Measurements from ENCODE around the gene EME2. TPM values are rescaled to one million over a fixed set of nuclear protein-coding genes. Genes with fewer than 3 reads are reported as not detected.

Gene EME2
- total RNA-seq, 1 experiment from 2014 or later: 36.3 TPM

DNA sequence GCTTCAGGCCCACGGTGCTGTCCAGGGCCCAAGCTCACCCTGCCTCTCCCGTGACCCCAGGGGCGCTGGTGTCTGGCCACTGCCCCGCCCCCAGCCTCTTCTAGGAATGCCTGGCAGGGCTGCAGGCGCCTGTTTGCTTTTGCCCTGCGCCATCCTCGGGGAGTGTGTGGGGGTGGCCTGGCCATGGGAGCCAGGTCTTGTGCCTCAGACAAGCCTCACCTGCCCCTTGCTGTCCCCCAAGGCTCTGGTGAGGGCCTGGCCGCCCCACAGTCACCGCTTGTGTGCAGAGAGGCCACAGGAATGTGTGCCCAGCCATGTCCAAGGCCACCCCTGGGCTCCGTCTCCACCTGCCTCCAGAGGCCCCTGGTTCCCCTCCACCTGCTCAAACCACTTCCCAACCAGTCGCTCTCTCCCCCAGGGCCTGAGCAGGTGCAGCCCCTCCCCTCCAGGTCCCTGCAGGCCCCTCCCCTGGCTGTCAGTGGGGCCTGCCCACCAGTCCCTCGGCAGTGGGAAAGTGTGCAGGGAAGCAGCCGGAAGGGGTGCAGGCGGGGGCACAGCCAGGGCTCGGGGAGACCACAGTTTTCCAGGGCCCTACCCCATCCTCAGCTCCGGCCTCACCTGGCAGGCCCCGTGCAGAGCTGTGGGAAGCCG is 21.7 kb downstream of the EME2 start:
- TF ChIP-seq EGR1 (IDR thresholded peaks at IDR 0.05; ENCODE audit: low read depth) (no peak), EZH2phosphoT487 (IDR thresholded peaks at IDR 0.05; ENCODE audit: borderline replicate concordance) (no peak), CEBPB (IDR thresholded peaks at IDR 0.05; ENCODE audit: low read depth) (no peak), CBX3 (IDR thresholded peaks at IDR 0.05; ENCODE audit: low read depth) (no peak)
- TF ChIP-seq, protein P1, sequence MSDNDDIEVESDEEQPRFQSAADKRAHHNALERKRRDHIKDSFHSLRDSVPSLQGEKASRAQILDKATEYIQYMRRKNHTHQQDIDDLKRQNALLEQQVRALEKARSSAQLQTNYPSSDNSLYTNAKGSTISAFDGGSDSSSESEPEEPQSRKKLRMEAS (IDR thresholded peaks at IDR 0.05): no peak
- TF ChIP-seq, protein P2, sequence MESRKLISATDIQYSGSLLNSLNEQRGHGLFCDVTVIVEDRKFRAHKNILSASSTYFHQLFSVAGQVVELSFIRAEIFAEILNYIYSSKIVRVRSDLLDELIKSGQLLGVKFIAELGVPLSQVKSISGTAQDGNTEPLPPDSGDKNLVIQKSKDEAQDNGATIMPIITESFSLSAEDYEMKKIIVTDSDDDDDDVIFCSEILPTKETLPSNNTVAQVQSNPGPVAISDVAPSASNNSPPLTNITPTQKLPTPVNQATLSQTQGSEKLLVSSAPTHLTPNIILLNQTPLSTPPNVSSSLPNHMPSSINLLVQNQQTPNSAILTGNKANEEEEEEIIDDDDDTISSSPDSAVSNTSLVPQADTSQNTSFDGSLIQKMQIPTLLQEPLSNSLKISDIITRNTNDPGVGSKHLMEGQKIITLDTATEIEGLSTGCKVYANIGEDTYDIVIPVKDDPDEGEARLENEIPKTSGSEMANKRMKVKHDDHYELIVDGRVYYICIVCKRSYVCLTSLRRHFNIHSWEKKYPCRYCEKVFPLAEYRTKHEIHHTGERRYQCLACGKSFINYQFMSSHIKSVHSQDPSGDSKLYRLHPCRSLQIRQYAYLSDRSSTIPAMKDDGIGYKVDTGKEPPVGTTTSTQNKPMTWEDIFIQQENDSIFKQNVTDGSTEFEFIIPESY (IDR thresholded peaks at IDR 0.05; ENCODE audit: extremely low read depth, insufficient replicate concordance, low read length): no peak
- TF ChIP-seq, protein P3, sequence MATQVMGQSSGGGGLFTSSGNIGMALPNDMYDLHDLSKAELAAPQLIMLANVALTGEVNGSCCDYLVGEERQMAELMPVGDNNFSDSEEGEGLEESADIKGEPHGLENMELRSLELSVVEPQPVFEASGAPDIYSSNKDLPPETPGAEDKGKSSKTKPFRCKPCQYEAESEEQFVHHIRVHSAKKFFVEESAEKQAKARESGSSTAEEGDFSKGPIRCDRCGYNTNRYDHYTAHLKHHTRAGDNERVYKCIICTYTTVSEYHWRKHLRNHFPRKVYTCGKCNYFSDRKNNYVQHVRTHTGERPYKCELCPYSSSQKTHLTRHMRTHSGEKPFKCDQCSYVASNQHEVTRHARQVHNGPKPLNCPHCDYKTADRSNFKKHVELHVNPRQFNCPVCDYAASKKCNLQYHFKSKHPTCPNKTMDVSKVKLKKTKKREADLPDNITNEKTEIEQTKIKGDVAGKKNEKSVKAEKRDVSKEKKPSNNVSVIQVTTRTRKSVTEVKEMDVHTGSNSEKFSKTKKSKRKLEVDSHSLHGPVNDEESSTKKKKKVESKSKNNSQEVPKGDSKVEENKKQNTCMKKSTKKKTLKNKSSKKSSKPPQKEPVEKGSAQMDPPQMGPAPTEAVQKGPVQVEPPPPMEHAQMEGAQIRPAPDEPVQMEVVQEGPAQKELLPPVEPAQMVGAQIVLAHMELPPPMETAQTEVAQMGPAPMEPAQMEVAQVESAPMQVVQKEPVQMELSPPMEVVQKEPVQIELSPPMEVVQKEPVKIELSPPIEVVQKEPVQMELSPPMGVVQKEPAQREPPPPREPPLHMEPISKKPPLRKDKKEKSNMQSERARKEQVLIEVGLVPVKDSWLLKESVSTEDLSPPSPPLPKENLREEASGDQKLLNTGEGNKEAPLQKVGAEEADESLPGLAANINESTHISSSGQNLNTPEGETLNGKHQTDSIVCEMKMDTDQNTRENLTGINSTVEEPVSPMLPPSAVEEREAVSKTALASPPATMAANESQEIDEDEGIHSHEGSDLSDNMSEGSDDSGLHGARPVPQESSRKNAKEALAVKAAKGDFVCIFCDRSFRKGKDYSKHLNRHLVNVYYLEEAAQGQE (IDR thresholded peaks at IDR 0.05; ENCODE audit: low read depth): no peak
- DNase-seq (ENCODE audit: low read depth, low spot score) (no peak), ATAC-seq (peak; percentile 11; the same call in 1 of the 2 replicates)
- intact Hi-C loops (cut with micrococcal nuclease): no loop called here
- H3K4me2 ChIP-seq (ENCODE audit: low read length): no peak overlapping the region
- no peaks in the 10 kb centered on the region for H3K27me3 ChIP-seq (ENCODE audit: insufficient read depth, low read length)
- ChIA-PET RAD21 (ENCODE audit: low non-redundant PET in 1 of 2, low total read pairs in 2 of 2, uncharacterized antibody in 2 of 2, unreplicated experiment in 2 of 2) (no interaction called here), POLR2A (no interaction called here), CTCF (no interaction called here)
- no peaks in the 10 kb centered on the region for H3K4me1 ChIP-seq (ENCODE audit: control insufficient read depth in 1 of 2, insufficient read depth in 2 of 2, low read length in 2 of 2)
- H3K9me2 ChIP-seq (ENCODE audit: insufficient read depth): no peaks in the 10 kb centered on the region
- no peaks in the 10 kb centered on the region for H3K36me3 ChIP-seq (ENCODE audit: control insufficient read depth in 1 of 2, insufficient read depth in 2 of 2, low read length in 2 of 2)
- no peaks in the 10 kb centered on the region; a peak in 1 of 4 replicates for H3K9me3 ChIP-seq (ENCODE audit: control insufficient read depth in 1 of 2, insufficient read depth in 1 of 2, low read depth in 1 of 2, low read length in 2 of 2)
- H4K20me1 ChIP-seq (ENCODE audit: insufficient read depth): no peaks in the 10 kb centered on the region
- no peaks in the 10 kb centered on the region for H3K79me2 ChIP-seq (ENCODE audit: insufficient read depth, low read length)
- H3K27ac ChIP-seq (ENCODE audit: low read depth, low read length): no peak overlapping the region
- H3K4me3 ChIP-seq (replicated peaks in 1 of 2; ENCODE audit: low read depth in 1 of 2, low read length in 2 of 2): no peak overlapping the region
- no peak overlapping the region for H2AFZ ChIP-seq (ENCODE audit: low read depth, low read length, poor library complexity, severe bottlenecking)
- H3K9ac ChIP-seq (ENCODE audit: low read length): no peak overlapping the region
- no TSS peak for BruUV-seq (replicated peaks)
